ENCODE measurements around the gene ANO7.

Gene ANO7

GRCh38 chr2:241234962-241235740 lies 46.7 kb downstream of the ANO7 start:
- TF ChIP-seq ZNF70 (CRISPR knock-in tag; IDR thresholded peaks at IDR 0.05): no peak
- TF ChIP-seq CSDC2 (CRISPR knock-in tag; IDR thresholded peaks at IDR 0.05): no peak
- no peak for TF ChIP-seq ZC3H10 (CRISPR knock-in tag; IDR thresholded peaks at IDR 0.05)
- no peak for TF ChIP-seq BACH2 (CRISPR knock-in tag; IDR thresholded peaks at IDR 0.05; ENCODE audit: borderline replicate concordance)
- no peak for TF ChIP-seq POU6F1 (CRISPR knock-in tag; IDR thresholded peaks at IDR 0.05; ENCODE audit: borderline replicate concordance, low read depth)
- no peak for TF ChIP-seq GLIS3 (CRISPR knock-in tag; IDR thresholded peaks at IDR 0.05)
- TF ChIP-seq TSHZ2 (CRISPR knock-in tag; IDR thresholded peaks at IDR 0.05): no peak
- no peak for TF ChIP-seq TCF4 (CRISPR knock-in tag; IDR thresholded peaks at IDR 0.05; ENCODE audit: borderline replicate concordance)
- no peak for ATAC-seq

GRCh38 chr2:241235859-241236593 lies 47.5 kb downstream of the ANO7 start:
- ATAC-seq: no peak
- TF ChIP-seq SNAI2 (CRISPR knock-in tag; IDR thresholded peaks at IDR 0.05) (no peak), TCF4 (CRISPR knock-in tag; IDR thresholded peaks at IDR 0.05; ENCODE audit: borderline replicate concordance) (no peak), TOX (CRISPR knock-in tag; IDR thresholded peaks at IDR 0.05; ENCODE audit: borderline replicate concordance) (no peak), ZC3H10 (CRISPR knock-in tag; IDR thresholded peaks at IDR 0.05) (no peak), ARNTL (CRISPR knock-in tag; IDR thresholded peaks at IDR 0.05; ENCODE audit: borderline replicate concordance, low read depth) (no peak), PATZ1 (CRISPR knock-in tag; IDR thresholded peaks at IDR 0.05; ENCODE audit: borderline replicate concordance) (no peak), ZNF70 (CRISPR knock-in tag; IDR thresholded peaks at IDR 0.05) (no peak), TSHZ2 (CRISPR knock-in tag; IDR thresholded peaks at IDR 0.05) (no peak), CSDC2 (CRISPR knock-in tag; IDR thresholded peaks at IDR 0.05) (no peak), BACH2 (CRISPR knock-in tag; IDR thresholded peaks at IDR 0.05; ENCODE audit: borderline replicate concordance) (no peak), ESRRG (CRISPR knock-in tag; IDR thresholded peaks at IDR 0.05) (no peak), CSRNP3 (CRISPR knock-in tag; IDR thresholded peaks at IDR 0.05) (no peak), ZFP30 (CRISPR knock-in tag; IDR thresholded peaks at IDR 0.05) (no peak)

GRCh38 chr2:241237047-241237446 lies 48.6 kb downstream of the ANO7 start:
- ATAC-seq: no peak
- TF ChIP-seq CSDC2 (CRISPR knock-in tag; IDR thresholded peaks at IDR 0.05): no peak
- no peak for TF ChIP-seq TOX (CRISPR knock-in tag; IDR thresholded peaks at IDR 0.05; ENCODE audit: borderline replicate concordance)
- no peak for TF ChIP-seq ZNF565 (CRISPR knock-in tag; conservative IDR thresholded peaks at IDR 0.05; ENCODE audit: low read depth)
- no peak for TF ChIP-seq CREB5 (CRISPR knock-in tag; IDR thresholded peaks at IDR 0.05; ENCODE audit: low read depth)
- no peak for TF ChIP-seq ZNF8 (CRISPR knock-in tag; IDR thresholded peaks at IDR 0.05)
- no peak for TF ChIP-seq ZC3H10 (CRISPR knock-in tag; IDR thresholded peaks at IDR 0.05)
- TF ChIP-seq TCF4 (CRISPR knock-in tag; IDR thresholded peaks at IDR 0.05; ENCODE audit: borderline replicate concordance): no peak
- TF ChIP-seq ZFP3 (CRISPR knock-in tag; IDR thresholded peaks at IDR 0.05): no peak
- no peak for TF ChIP-seq RARB (CRISPR knock-in tag; IDR thresholded peaks at IDR 0.05)

All from SK-N-SH treated with all-trans-retinoic acid at 6 μM for 48 hours (cell line).